Nephron (organoid): ENCODE measurements around the gene PCNA.

ENCODE experiments used
- H3K27ac Mint-ChIP-seq, 3 experiments: 2 replicates each; pipeline ENCODE4 v1.8.0; 2020; ENCODE audit warnings: mixed read lengths in 3 of 3, mild to moderate bottlenecking in 2 of 3, moderate library complexity in 1 of 3
- H3K27me3 Mint-ChIP-seq: 2 replicates; pipeline ENCODE4 v1.8.0; 2021; ENCODE audit warnings: low read depth, mild to moderate bottlenecking, moderate library complexity, mixed read lengths
- H3K36me3 Mint-ChIP-seq: 2 replicates; pipeline ENCODE4 v1.8.0; 2020; ENCODE audit warnings: low read depth, mixed read lengths
- H3K4me1 Mint-ChIP-seq: 2 replicates; pipeline ENCODE4 v1.8.0; 2020; ENCODE audit warnings: mixed read lengths
- H3K4me3 Mint-ChIP-seq, 3 experiments: 2 replicates each; pipeline ENCODE4 v1.8.0; 2020; ENCODE audit warnings: mild to moderate bottlenecking in 3 of 3, mixed read lengths in 3 of 3, moderate library complexity in 2 of 3
- H3K9me3 Mint-ChIP-seq: 2 replicates; pipeline ENCODE4 v1.8.0; 2020; ENCODE audit warnings: mixed read lengths
- CTCF ChIP-seq, 3 experiments: fragments of 200-600 bp; sonication (generic); IDR thresholded peaks; one replicate each; pipeline ENCODE4 v1.5.0; 2021; ENCODE audit warnings: antibody characterized with exemption in 3 of 3; ENCODE audit not compliant: unreplicated experiment in 3 of 3

Gene PCNA

GRCh38 chr20:5065166-5065878, 54.4 kb downstream of the PCNA start:
- Mint-ChIP-seq H3K27ac (no peak overlapping the region), H3K27me3 (no peaks in the 10 kb centered on the region), H3K4me3 (no peak overlapping the region), H3K4me1 (no peaks in the 10 kb centered on the region), H3K36me3 (peaks cover 3% of the 10 kb centered on the region), H3K9me3 (no peaks in the 10 kb centered on the region)
- no peak for TF ChIP-seq CTCF (IDR thresholded peaks at IDR 0.05; ENCODE audit: unreplicated experiment in 3 of 3)
